ENCODE measurements around the gene SIM1.

The SIM1 gene

DNA sequence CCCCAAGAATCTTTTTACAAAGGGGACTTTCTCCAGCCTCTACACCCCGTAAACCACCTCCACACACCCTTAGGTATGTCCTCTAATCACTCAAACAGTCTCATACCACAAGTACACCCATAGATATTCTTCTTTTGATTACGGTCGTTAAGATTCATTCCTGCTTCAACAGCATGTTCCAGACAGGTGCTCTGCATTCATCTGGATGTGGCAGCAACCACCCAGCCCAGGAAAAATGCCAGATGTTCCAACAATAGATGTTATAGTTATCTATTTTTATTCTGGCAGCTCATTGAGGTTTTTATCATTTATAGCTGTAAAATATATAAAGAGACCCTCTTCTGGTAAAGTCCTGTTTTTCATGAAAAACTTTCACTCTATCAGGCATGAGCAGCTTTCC, 60.7 kb downstream of the SIM1 start:
- Histone ChIP-seq H3K27ac (replicated peaks) (no peak overlapping the region), H3K27me3 (ENCODE audit: insufficient read depth, poor library complexity, severe bottlenecking) (peaks cover 2% of the 10 kb centered on the region), H3K4me3 (replicated peaks; ENCODE audit: insufficient read depth, low read length) (no peak overlapping the region)
- no peak for DNase-seq (ENCODE audit: low read depth in 1 of 2, low spot score in 1 of 2)
- TF ChIP-seq, protein P1, sequence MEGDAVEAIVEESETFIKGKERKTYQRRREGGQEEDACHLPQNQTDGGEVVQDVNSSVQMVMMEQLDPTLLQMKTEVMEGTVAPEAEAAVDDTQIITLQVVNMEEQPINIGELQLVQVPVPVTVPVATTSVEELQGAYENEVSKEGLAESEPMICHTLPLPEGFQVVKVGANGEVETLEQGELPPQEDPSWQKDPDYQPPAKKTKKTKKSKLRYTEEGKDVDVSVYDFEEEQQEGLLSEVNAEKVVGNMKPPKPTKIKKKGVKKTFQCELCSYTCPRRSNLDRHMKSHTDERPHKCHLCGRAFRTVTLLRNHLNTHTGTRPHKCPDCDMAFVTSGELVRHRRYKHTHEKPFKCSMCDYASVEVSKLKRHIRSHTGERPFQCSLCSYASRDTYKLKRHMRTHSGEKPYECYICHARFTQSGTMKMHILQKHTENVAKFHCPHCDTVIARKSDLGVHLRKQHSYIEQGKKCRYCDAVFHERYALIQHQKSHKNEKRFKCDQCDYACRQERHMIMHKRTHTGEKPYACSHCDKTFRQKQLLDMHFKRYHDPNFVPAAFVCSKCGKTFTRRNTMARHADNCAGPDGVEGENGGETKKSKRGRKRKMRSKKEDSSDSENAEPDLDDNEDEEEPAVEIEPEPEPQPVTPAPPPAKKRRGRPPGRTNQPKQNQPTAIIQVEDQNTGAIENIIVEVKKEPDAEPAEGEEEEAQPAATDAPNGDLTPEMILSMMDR (IDR thresholded peaks at IDR 0.05; ENCODE audit: insufficient read depth, low read length) = no peak
- TF ChIP-seq GABPA (IDR thresholded peaks at IDR 0.05; ENCODE audit: low read depth) = no peak

DNA sequence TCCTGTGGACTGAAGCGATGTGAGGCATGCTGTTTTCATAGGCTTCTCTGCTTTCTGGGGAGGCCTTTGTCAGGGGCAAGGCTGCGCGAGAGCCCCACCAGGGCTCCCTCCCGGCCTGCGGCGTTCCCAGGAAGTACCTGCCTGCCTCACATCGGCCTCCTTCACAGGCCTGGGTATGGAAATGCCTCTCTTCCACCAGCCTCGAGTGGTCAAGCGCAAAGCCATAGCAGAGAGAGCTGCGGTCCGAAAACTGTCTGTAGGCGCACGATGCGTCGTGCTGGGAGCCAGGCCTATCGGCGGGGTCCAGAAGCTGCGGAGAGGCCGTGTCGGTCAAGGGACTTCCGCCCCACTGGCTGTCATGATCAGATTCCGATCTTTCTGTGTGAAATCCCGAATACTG, 71.2 kb downstream of the SIM1 start:
- no peak for DNase-seq (ENCODE audit: low read depth in 1 of 2, low spot score in 1 of 2)
- Histone ChIP-seq H3K4me3 (replicated peaks; ENCODE audit: insufficient read depth, low read length) (no peak overlapping the region), H3K27ac (replicated peaks) (no peak overlapping the region), H3K27me3 (ENCODE audit: insufficient read depth, poor library complexity, severe bottlenecking) (no peaks in the 10 kb centered on the region)
- no peak for TF ChIP-seq GABPA (IDR thresholded peaks at IDR 0.05; ENCODE audit: low read depth)
- TF ChIP-seq SPI1 (IDR thresholded peaks at IDR 0.05; ENCODE audit: borderline replicate concordance, low read depth) = no peak
- no peak for TF ChIP-seq POLR2AphosphoS5 (IDR thresholded peaks at IDR 0.05; ENCODE audit: low read depth)
- TF ChIP-seq, protein P1 (IDR thresholded peaks at IDR 0.05; ENCODE audit: insufficient read depth, low read length) = no peak
- TF ChIP-seq, protein P2, sequence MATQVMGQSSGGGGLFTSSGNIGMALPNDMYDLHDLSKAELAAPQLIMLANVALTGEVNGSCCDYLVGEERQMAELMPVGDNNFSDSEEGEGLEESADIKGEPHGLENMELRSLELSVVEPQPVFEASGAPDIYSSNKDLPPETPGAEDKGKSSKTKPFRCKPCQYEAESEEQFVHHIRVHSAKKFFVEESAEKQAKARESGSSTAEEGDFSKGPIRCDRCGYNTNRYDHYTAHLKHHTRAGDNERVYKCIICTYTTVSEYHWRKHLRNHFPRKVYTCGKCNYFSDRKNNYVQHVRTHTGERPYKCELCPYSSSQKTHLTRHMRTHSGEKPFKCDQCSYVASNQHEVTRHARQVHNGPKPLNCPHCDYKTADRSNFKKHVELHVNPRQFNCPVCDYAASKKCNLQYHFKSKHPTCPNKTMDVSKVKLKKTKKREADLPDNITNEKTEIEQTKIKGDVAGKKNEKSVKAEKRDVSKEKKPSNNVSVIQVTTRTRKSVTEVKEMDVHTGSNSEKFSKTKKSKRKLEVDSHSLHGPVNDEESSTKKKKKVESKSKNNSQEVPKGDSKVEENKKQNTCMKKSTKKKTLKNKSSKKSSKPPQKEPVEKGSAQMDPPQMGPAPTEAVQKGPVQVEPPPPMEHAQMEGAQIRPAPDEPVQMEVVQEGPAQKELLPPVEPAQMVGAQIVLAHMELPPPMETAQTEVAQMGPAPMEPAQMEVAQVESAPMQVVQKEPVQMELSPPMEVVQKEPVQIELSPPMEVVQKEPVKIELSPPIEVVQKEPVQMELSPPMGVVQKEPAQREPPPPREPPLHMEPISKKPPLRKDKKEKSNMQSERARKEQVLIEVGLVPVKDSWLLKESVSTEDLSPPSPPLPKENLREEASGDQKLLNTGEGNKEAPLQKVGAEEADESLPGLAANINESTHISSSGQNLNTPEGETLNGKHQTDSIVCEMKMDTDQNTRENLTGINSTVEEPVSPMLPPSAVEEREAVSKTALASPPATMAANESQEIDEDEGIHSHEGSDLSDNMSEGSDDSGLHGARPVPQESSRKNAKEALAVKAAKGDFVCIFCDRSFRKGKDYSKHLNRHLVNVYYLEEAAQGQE (IDR thresholded peaks at IDR 0.05; ENCODE audit: insufficient replicate concordance, low read depth) = no peak

DNA sequence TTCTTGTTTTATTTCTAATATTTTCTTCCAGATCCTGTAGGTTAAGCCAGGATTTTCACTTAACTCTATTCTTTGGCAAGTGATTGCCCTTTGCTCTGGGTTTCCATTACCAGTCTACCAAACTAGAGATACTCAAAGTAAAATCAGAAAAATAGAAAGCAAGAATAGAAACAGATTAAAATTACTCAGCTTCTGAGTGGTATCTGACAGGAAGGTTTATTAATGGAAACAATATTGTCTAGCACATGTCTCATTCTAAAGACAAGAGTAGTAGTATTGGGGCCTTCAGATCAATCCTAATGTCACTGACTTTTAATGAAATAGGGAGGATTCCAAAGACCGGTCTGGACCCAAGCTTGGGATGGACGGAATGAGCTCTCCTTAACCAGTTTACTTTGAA, 72.3 kb downstream of the SIM1 start:
- TF ChIP-seq GABPA (IDR thresholded peaks at IDR 0.05; ENCODE audit: low read depth) = no peak
- TF ChIP-seq, protein P2 (IDR thresholded peaks at IDR 0.05; ENCODE audit: insufficient replicate concordance, low read depth) = no peak
- TF ChIP-seq POLR2AphosphoS5 (IDR thresholded peaks at IDR 0.05; ENCODE audit: low read depth) = no peak
- TF ChIP-seq, protein P1 (IDR thresholded peaks at IDR 0.05; ENCODE audit: insufficient read depth, low read length) = no peak
- TF ChIP-seq SPI1 (IDR thresholded peaks at IDR 0.05; ENCODE audit: borderline replicate concordance, low read depth) = no peak
- DNase-seq (ENCODE audit: low read depth in 1 of 2, low spot score in 1 of 2) = no peak
- no peaks in the 10 kb centered on the region for H3K27me3 ChIP-seq (ENCODE audit: insufficient read depth, poor library complexity, severe bottlenecking)
- no peak overlapping the region for H3K27ac ChIP-seq (replicated peaks)
- no peak overlapping the region for H3K4me3 ChIP-seq (replicated peaks; ENCODE audit: insufficient read depth, low read length)

DNA sequence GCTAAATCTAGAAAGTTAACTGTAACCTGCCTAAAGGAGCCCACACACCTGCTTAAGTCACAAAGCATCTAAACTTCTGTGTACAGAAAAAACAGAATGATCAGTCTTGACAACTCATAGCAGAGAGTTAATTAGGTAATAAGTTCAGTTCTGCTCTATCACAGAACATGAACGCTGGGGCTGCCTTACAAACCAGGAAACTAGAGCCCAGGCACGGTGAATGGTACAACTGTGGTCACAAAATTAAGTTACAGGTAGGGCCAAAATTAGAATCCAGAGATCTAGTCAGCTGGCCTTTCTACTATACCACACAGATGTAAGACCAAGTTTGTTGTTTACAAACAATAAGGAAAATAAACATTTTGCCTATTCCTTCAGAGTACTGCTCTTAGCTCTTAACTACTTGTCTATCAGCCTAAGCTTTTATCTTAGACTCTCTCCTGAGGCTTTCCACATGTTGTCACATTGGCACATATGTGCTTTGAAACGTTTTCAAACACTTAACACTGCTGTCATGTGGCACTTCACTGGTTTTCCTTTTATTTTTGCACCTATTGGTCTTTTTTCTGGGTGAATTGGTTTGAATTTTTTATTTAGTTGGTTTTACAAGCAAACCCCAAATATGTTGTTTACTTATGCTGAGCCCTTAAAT, 75.7 kb downstream of the SIM1 start:
- DNase-seq (ENCODE audit: low read depth in 1 of 2, low spot score in 1 of 2) = no peak
- TF ChIP-seq SPI1 (IDR thresholded peaks at IDR 0.05; ENCODE audit: borderline replicate concordance, low read depth) (no peak), POLR2AphosphoS5 (IDR thresholded peaks at IDR 0.05; ENCODE audit: low read depth) (no peak)
- TF ChIP-seq, protein P1 (IDR thresholded peaks at IDR 0.05; ENCODE audit: insufficient read depth, low read length) = no peak
- TF ChIP-seq, protein P2 (IDR thresholded peaks at IDR 0.05; ENCODE audit: insufficient replicate concordance, low read depth) = no peak
- Histone ChIP-seq H3K4me3 (replicated peaks; ENCODE audit: insufficient read depth, low read length) (no peak overlapping the region), H3K27me3 (ENCODE audit: insufficient read depth, poor library complexity, severe bottlenecking) (no peaks in the 10 kb centered on the region), H3K27ac (replicated peaks) (no peak overlapping the region)

All from HL-60 (cell line).